ENCODE data around the gene ASB18. TPM values are rescaled to one million over a fixed set of nuclear protein-coding genes. Genes with fewer than 3 reads are reported as not detected.

The ASB18 gene
- total and polyA plus RNA-seq, 2 of the 8 experiments (the other 6 are each of a cell fraction or from before 2014, with no cell fraction given) = not detected

DNA sequence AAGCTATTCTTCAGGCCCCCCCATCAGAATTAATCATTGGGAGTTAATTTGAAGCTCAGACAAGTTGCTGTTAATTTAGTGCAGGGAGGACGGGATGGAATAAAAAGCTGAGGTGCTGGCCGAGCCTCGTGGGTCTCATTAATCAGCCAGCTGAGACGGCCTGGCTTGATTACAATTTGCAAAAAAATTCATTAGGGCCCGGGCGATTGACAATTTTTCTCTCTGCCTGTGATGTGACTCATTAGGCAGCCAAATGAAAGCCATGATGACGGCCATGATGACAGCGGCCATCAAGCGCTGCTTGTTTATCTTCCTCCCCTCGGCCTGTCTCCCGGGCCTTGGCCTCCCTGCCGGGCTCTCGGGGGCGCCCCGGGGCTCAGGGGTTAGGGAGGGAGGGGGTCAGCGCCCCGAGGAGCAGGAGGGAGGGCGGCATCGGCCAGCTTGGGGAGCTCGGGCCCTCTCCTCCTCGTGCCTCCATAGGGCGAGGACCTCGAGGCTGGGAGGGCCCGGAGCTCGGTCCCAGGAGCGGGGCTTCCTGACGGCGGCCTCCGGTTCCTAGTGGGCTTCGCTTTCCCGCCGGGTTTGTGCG, 101.2 kb downstream of the ASB18 start:
- Histone ChIP-seq H3K9me3 (ENCODE audit: insufficient read depth in 2 of 2, low read depth in 1 of 2, low read length in 1 of 2) (no peaks in the 10 kb centered on the region), H3K14ac (ENCODE audit: insufficient read length) (no peak overlapping the region), H4K20me1 (replicated peaks in 1 of 2; ENCODE audit: control insufficient read depth in 1 of 2, insufficient read depth in 2 of 2, low read length in 2 of 2) (peaks cover 18% of the 10 kb centered on the region in 2 experiments), H3K79me2 (ENCODE audit: control insufficient read depth in 1 of 2, insufficient read depth in 2 of 2, low read length in 2 of 2) (no peaks in the 10 kb centered on the region), H4K91ac (replicated peaks; ENCODE audit: insufficient read length, low read length) (no peak overlapping the region), H2AK5ac (ENCODE audit: low read depth, low read length) (no peak overlapping the region), H3K27me3 (replicated peaks in 1 of 4; ENCODE audit: control insufficient read depth in 3 of 4, extremely low read depth in 1 of 4, insufficient read depth in 3 of 4, low read length in 3 of 4) (peaks cover 89 to 98% (median 95%) of the 10 kb centered on the region in 4 experiments), H2BK12ac (ENCODE audit: low read depth, low read length) (no peak overlapping the region), H2BK15ac (ENCODE audit: low read length) (0 out of 2 replicates have a peak overlapping the region, but pooled peaks have one; percentile 29), H3K23ac (ENCODE audit: insufficient read length) (no peak overlapping the region), H2BK5ac (ENCODE audit: low read depth, low read length) (no peak overlapping the region), H3K4me2 (ENCODE audit: insufficient read depth in 1 of 2, low read depth in 2 of 2, low read length in 2 of 2) (peak overlapping the region; percentile 47 to 72), H2BK20ac (ENCODE audit: low read length) (no peak overlapping the region; the same call in 1 of the 2 replicates), H3K4me3 (ENCODE audit: extremely low read depth in 1 of 4, insufficient read depth in 2 of 4, low read depth in 3 of 4, low read length in 4 of 4) (peak overlapping the region in 3 of 4 experiments; percentile 0 to 60 (median 5); a peak in 3 of 8 replicates), H3K4ac (replicated peaks; ENCODE audit: insufficient read length, low read depth, low read length) (no peak overlapping the region), H2BK120ac (replicated peaks; ENCODE audit: low read depth, low read length) (no peak overlapping the region), H3K36me3 (ENCODE audit: control insufficient read depth in 2 of 4, insufficient read depth in 4 of 4, low read length in 3 of 4) (peaks cover 0 to 4% (median 0%) of the 10 kb centered on the region in 4 experiments; a peak in 2 of 8 replicates), H4K8ac (ENCODE audit: extremely low read depth, insufficient read depth, low read length) (no peak overlapping the region), H3K18ac (ENCODE audit: extremely low read depth, low read length) (peak overlapping the region; percentile 78), H3K4me1 (replicated peaks in 1 of 4; ENCODE audit: control insufficient read depth in 3 of 4, insufficient read depth in 4 of 4, low read length in 3 of 4) (peaks cover 4 to 59% (median 46%) of the 10 kb centered on the region in 4 experiments), H3K9ac (replicated peaks in 1 of 4; ENCODE audit: extremely low read depth in 1 of 4, low read depth in 3 of 4, low read length in 3 of 4) (no peak overlapping the region), H3K56ac (replicated peaks; ENCODE audit: insufficient read length, low read depth, low read length) (no peak overlapping the region), H2AFZ (ENCODE audit: low read length) (no peak overlapping the region), H4K5ac (ENCODE audit: insufficient read length, low read depth, low read length) (no peak overlapping the region), H3K27ac (ENCODE audit: low read depth, low read length) (no peak overlapping the region), H3K79me1 (ENCODE audit: low read depth, low read length) (no peaks in the 10 kb centered on the region), H3K23me2 (ENCODE audit: low read depth, low read length) (peaks cover 29% of the 10 kb centered on the region; the same call in 1 of the 2 replicates)
- ChIA-PET POLR2A (ENCODE audit: partially characterized antibody) (interaction anchor here (0.7 to 6.3 kb wide), 7 partner anchors 7 to 67 kb away, joined by 3 to 54 read pairs (median 4); partner anchors contain the start of gene GBX2), CTCF (ENCODE audit: partially characterized antibody) (interaction anchor here (0.7 to 3.1 kb wide), 5 partner anchors 9 to 67 kb away, joined by 3 to 44 read pairs (median 5); no protein-coding TSS in a partner anchor)
- FAIRE-seq = no peak
- DNase-seq (ENCODE audit: low read depth in 1 of 2, low spot score in 2 of 2) = no peak
- TF ChIP-seq RFX5 (IDR thresholded peaks at IDR 0.05; ENCODE audit: borderline replicate concordance, low read depth, low read length) (no peak), CBX8 (IDR thresholded peaks at IDR 0.05; ENCODE audit: borderline replicate concordance, low read depth, low read length) (0 out of 2 replicates have a peak, but pooled peaks have one; percentile 38), MAFK (IDR thresholded peaks at IDR 0.05; ENCODE audit: low read depth, low read length) (no peak), JUND (IDR thresholded peaks at IDR 0.05; ENCODE audit: low read length) (no peak), KDM5A (IDR thresholded peaks at IDR 0.05; ENCODE audit: low read length) (no peak), YY1 (IDR thresholded peaks at IDR 0.05; ENCODE audit: low read depth, low read length) (0 out of 2 replicates have a peak, but pooled peaks have one; percentile 37), KDM1A (IDR thresholded peaks at IDR 0.05; ENCODE audit: borderline replicate concordance, low read length) (no peak)
- TF ChIP-seq, protein P1, sequence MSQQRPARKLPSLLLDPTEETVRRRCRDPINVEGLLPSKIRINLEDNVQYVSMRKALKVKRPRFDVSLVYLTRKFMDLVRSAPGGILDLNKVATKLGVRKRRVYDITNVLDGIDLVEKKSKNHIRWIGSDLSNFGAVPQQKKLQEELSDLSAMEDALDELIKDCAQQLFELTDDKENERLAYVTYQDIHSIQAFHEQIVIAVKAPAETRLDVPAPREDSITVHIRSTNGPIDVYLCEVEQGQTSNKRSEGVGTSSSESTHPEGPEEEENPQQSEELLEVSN (IDR thresholded peaks at IDR 0.05) = peak; percentile 76
- TF ChIP-seq, protein P2, sequence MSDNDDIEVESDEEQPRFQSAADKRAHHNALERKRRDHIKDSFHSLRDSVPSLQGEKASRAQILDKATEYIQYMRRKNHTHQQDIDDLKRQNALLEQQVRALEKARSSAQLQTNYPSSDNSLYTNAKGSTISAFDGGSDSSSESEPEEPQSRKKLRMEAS (IDR thresholded peaks at IDR 0.05) = peak; percentile 75
- WGBS, 2 experiments (ENCODE audit: extremely low coverage in 1 of 2, insufficient coverage in 1 of 2, insufficient read length in 1 of 2, insufficient replicate concordance in 2 of 2, low coverage in 1 of 2, low lambda C conversion rate in 2 of 2, missing lambda C conversion rate in 1 of 2) = 6% methylated on average over 19 of the region's 33 CpGs; no CpG with 5 or more reads in 1 of the 2 experiments

Measured in H1 (cell line).